NCI-H82 treated with DMSO at 0.1 percent for 48 hours (cell line): Measurements from ENCODE around the gene PFKM.

ENCODE experiments used
- DNase-seq: peaks from one replicate; lab custom pipeline; 2025; ENCODE audit not compliant: unreplicated experiment; lab: John Stamatoyannopoulos, UW

Gene PFKM

GRCh38 chr12:48156652-48157017, 37.5 kb downstream of the PFKM start:
- DNase-seq = no peak

- peak; percentile 98 for DNase-seq
These were observed 38.1 kb downstream of the PFKM start, which contains the start of gene ASB8 for GRCh38 chr12:48157018-48157888. TSS of gene ASB8 (minus strand) at chr12:48157515. CDS start at chr12:48153496, 4,019 bp downstream.

- DNase-seq = no peak
These were observed 38.8 kb downstream of the PFKM start for GRCh38 chr12:48157889-48158370.

GRCh38 chr12:48160046-48160445, 40.9 kb downstream of the PFKM start:
- DNase-seq = no peak

- DNase-seq = no peak
These were observed 41.6 kb downstream of the PFKM start for GRCh38 chr12:48160807-48161206.

GRCh38 chr12:48163150-48163747, 44.1 kb downstream of the PFKM start:
- no peak for DNase-seq

GRCh38 chr12:48164451-48164850, 45.3 kb downstream of the PFKM start:
- DNase-seq = no peak

GRCh38 chr12:48165089-48165981, 46.2 kb downstream of the PFKM start:
- no peak for DNase-seq

- DNase-seq = no peak
These were observed 49.8 kb downstream of the PFKM start for GRCh38 chr12:48169011-48169410.

- peak; percentile 61 for DNase-seq
These were observed 56.7 kb downstream of the PFKM start for GRCh38 chr12:48175613-48176416.

GRCh38 chr12:48176417-48176751, 57.2 kb downstream of the PFKM start:
- peak; percentile 61 for DNase-seq

GRCh38 chr12:48177982-48178381, 58.8 kb downstream of the PFKM start:
- no peak for DNase-seq

GRCh38 chr12:48179466-48179865, 60.3 kb downstream of the PFKM start:
- no peak for DNase-seq

- DNase-seq = no peak
These were observed 61.3 kb downstream of the PFKM start for GRCh38 chr12:48180424-48180823.

GRCh38 chr12:48180857-48181495, 61.8 kb downstream of the PFKM start:
- DNase-seq = no peak

- no peak for DNase-seq
These were observed 63.5 kb downstream of the PFKM start for GRCh38 chr12:48182631-48183030.

- DNase-seq = peak; percentile 9
These were observed 64.1 kb downstream of the PFKM start, which contains the start of gene CCDC184 for GRCh38 chr12:48183091-48183875. TSS of gene CCDC184 (plus strand) at chr12:48183644. CDS start at chr12:48184123, 479 bp downstream.

- DNase-seq = no peak
These were observed 64.8 kb downstream of the PFKM start for GRCh38 chr12:48183876-48184548.

- DNase-seq = no peak
These were observed 65.4 kb downstream of the PFKM start for GRCh38 chr12:48184549-48184922.
